ENCODE data around the gene PLIN4. TPM values are rescaled to one million over a fixed set of nuclear protein-coding genes. Genes with fewer than 3 reads are reported as not detected.

The PLIN4 gene
- total and polyA plus RNA-seq, 9 of the 15 experiments (the other 6 are each of a cell fraction or from before 2014, with no cell fraction given), result 0.04 to 0.16 (median 0.07) TPM; not detected in 3

DNA sequence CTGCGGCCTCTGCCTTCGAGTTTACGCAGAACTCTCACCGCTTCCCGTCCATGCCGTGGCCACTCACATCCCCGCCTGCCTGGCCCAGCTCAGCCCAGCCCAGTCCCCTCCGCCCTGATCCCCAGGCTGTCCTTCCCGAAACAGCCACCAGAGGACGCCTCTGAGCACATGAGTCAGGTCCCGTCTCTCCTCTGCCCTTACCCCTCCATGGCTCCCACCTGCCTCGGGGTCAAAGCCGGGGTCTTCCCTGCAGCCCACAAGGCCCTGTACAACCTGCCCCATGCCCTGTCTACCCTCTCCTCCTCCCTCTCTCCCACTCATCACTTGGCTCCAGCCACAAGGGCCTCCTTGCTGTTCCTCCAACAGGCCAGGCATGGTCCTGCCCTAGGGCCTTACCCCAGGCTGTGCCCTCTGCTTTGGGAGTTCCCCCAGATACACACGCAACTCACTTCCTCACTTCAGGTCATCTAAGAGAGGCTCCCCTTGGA, 49.3 kb upstream of the PLIN4 start (continued):
- TF ChIP-seq, protein P1, sequence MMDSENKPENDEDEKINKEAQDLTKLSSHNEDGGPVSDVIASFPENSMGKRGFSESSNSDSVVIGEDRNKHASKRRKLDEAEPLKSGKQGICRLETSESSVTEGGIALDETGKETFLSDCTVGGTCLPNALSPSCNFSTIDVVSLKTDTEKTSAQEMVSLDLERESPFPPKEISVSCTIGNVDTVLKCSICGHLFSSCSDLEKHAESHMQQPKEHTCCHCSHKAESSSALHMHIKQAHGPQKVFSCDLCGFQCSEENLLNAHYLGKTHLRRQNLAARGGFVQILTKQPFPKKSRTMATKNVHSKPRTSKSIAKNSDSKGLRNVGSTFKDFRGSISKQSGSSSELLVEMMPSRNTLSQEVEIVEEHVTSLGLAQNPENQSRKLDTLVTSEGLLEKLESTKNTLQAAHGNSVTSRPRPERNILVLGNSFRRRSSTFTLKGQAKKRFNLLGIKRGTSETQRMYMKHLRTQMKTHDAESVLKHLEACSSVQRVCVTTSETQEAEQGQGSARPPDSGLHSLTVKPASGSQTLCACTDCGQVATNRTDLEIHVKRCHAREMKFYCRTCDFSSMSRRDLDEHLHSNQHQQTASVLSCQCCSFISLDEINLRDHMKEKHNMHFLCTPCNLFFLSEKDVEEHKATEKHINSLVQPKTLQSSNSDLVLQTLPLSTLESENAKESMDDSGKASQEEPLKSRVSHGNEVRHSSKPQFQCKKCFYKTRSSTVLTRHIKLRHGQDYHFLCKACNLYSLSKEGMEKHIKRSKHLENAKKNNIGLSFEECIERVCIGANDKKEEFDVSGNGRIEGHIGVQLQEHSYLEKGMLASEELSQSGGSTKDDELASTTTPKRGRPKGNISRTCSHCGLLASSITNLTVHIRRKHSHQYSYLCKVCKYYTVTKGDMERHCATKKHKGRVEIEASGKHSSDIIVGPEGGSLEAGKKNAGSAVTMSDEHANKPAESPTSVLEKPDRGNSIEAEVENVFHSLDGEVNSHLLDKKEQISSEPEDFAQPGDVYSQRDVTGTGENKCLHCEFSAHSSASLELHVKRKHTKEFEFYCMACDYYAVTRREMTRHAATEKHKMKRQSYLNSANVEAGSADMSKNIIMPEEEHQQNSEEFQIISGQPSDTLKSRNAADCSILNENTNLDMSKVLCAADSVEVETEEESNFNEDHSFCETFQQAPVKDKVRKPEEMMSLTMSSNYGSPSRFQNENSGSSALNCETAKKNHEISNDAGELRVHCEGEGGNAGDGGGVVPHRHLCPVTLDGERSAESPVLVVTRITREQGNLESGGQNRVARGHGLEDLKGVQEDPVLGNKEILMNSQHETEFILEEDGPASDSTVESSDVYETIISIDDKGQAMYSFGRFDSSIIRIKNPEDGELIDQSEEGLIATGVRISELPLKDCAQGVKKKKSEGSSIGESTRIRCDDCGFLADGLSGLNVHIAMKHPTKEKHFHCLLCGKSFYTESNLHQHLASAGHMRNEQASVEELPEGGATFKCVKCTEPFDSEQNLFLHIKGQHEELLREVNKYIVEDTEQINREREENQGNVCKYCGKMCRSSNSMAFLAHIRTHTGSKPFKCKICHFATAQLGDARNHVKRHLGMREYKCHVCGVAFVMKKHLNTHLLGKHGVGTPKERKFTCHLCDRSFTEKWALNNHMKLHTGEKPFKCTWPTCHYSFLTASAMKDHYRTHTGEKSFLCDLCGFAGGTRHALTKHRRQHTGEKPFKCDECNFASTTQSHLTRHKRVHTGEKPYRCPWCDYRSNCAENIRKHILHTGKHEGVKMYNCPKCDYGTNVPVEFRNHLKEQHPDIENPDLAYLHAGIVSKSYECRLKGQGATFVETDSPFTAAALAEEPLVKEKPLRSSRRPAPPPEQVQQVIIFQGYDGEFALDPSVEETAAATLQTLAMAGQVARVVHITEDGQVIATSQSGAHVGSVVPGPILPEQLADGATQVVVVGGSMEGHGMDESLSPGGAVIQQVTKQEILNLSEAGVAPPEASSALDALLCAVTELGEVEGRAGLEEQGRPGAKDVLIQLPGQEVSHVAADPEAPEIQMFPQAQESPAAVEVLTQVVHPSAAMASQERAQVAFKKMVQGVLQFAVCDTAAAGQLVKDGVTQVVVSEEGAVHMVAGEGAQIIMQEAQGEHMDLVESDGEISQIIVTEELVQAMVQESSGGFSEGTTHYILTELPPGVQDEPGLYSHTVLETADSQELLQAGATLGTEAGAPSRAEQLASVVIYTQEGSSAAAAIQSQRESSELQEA (IDR thresholded peaks at IDR 0.05; ENCODE audit: low read depth), result peak; percentile 71
- TF ChIP-seq, protein P2, sequence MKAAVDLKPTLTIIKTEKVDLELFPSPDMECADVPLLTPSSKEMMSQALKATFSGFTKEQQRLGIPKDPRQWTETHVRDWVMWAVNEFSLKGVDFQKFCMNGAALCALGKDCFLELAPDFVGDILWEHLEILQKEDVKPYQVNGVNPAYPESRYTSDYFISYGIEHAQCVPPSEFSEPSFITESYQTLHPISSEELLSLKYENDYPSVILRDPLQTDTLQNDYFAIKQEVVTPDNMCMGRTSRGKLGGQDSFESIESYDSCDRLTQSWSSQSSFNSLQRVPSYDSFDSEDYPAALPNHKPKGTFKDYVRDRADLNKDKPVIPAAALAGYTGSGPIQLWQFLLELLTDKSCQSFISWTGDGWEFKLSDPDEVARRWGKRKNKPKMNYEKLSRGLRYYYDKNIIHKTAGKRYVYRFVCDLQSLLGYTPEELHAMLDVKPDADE (conservative IDR thresholded peaks at IDR 0.05; ENCODE audit: control insufficient read depth, low read depth, low read length), result no peak
- TF ChIP-seq ZNF431 (CRISPR knock-in tag; IDR thresholded peaks at IDR 0.05), result no peak
- no peak for TF ChIP-seq ZNF778 (CRISPR knock-in tag; IDR thresholded peaks at IDR 0.05)
- TF ChIP-seq DACH1 (IDR thresholded peaks at IDR 0.05; ENCODE audit: partially characterized antibody), result peak; percentile 65
- peak; percentile 30; the same call in 1 of the 2 replicates for TF ChIP-seq ESRRA (IDR thresholded peaks at IDR 0.05; ENCODE audit: borderline replicate concordance, low read depth)
- no peak for TF ChIP-seq THRAP3 (IDR thresholded peaks at IDR 0.05; ENCODE audit: borderline replicate concordance)
- peak in 2 of 3 experiments; percentile 23 to 44 for TF ChIP-seq YY1 (IDR thresholded peaks at IDR 0.05; ENCODE audit: borderline replicate concordance in 1 of 3, control insufficient read depth in 1 of 3, extremely low read depth in 1 of 3, insufficient read depth in 3 of 3, insufficient read length in 1 of 3, insufficient replicate concordance in 2 of 3, low read depth in 1 of 3, low read length in 2 of 3)
- TF ChIP-seq, protein P3, sequence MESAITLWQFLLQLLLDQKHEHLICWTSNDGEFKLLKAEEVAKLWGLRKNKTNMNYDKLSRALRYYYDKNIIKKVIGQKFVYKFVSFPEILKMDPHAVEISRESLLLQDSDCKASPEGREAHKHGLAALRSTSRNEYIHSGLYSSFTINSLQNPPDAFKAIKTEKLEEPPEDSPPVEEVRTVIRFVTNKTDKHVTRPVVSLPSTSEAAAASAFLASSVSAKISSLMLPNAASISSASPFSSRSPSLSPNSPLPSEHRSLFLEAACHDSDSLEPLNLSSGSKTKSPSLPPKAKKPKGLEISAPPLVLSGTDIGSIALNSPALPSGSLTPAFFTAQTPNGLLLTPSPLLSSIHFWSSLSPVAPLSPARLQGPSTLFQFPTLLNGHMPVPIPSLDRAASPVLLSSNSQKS (CRISPR knock-in tag; IDR thresholded peaks at IDR 0.05), result no peak
- no peak for TF ChIP-seq JUN (IDR thresholded peaks at IDR 0.05; ENCODE audit: borderline replicate concordance, low read depth, low read length)
- TF ChIP-seq JUN (CRISPR knock-in tag; IDR thresholded peaks at IDR 0.05; ENCODE audit: borderline replicate concordance), result 0 out of 2 replicates have a peak, but pooled peaks have one; percentile 69
- TF ChIP-seq MCM3 (IDR thresholded peaks at IDR 0.05), result no peak
- TF ChIP-seq HDAC2 (IDR thresholded peaks at IDR 0.05), result peak; percentile 81
- peak; percentile 99 for TF ChIP-seq SMARCA5 (IDR thresholded peaks at IDR 0.05)

Measured in K562 (cell line).